K562 (cell line): ENCODE results near the gene ZNF154. TPM values are rescaled to one million over a fixed set of nuclear protein-coding genes. Genes with fewer than 3 reads are reported as not detected.

Experiments
- ATAC-seq: fragments of 200-7000 bp; cut with Tn5 transposase; 3 replicates; pipeline ENCODE4 v1.9.1; 2020; ENCODE audit warnings: moderate library complexity
- BruUV-seq: library from RNA; stranded (reverse); fragments of 400-500 nt; replicated peaks from 2 replicates; lab custom pipeline; 2021; lab: Mats Ljungman, UMichigan
- CTCF ChIA-PET: fragments of 300-600 bp; formaldehyde crosslinking; extraction: SDS; loops from one replicate; lab custom pipeline; 2021; ENCODE audit warnings: low intra/inter-chr PET ratio; lab: Yijun Ruan, JAX
- POLR2A ChIA-PET: fragments of 300-600, 350-650 bp; sonication (Branson Sonifier 250); formaldehyde crosslinking; extraction: SDS; loops from one replicate; lab custom pipeline; 2021; ENCODE audit warnings: antibody characterized with exemption, inconsistent platforms; lab: Yijun Ruan, JAX
- DNase-seq, 4 experiments: peaks; one replicate each; pipeline versions ENCODE4 v3.0.0 to v3.0.0-alpha.2; 2011 to 2018; ENCODE audit warnings: low spot score in 3 of 4, mixed read lengths in 3 of 4; ENCODE audit errors: extremely low read depth in 1 of 4
- FAIRE-seq: peaks from 2 replicates; lab custom pipeline; 2011; peaks lifted over from hg19 to GRCh38; lab: Jason Lieb, UNC
- H2AFZ ChIP-seq: 2 replicates; pipeline ENCODE4 v1.6.0; 2011; ENCODE audit warnings: low read depth, low read length, control low read depth, inconsistent platforms
- H3K27ac ChIP-seq: fragments of 200-600 bp; 3 replicates; pipeline ENCODE4 v1.8.0; 2011; ENCODE audit warnings: low read depth, mild to moderate bottlenecking, control low read depth, inconsistent platforms, low read length, moderate library complexity, mixed read lengths; ENCODE audit errors: extremely low read depth
- H3K27me3 ChIP-seq, 2 experiments: fragments of 300-600 bp in 1 of 2; 2 replicates in 1 of 2; 3 replicates in 1 of 2; pipeline versions ENCODE4 v1.6.0 to v1.8.0; 2011; ENCODE audit warnings: inconsistent platforms in 2 of 2, low read length in 2 of 2, mild to moderate bottlenecking in 1 of 2, mixed read lengths in 1 of 2, moderate library complexity in 1 of 2; ENCODE audit not compliant: control insufficient read depth in 2 of 2, insufficient read depth in 2 of 2
- H3K36me3 ChIP-seq: fragments of 300-600 bp; 3 replicates; pipeline ENCODE4 v1.8.0; 2011; ENCODE audit warnings: mild to moderate bottlenecking, low read length, inconsistent platforms; ENCODE audit not compliant: control insufficient read depth, insufficient read depth
- H3K4me1 ChIP-seq, 2 experiments: fragments of 200-600 bp in 1 of 2; replicated peaks in 1 of 2; 2 replicates in 1 of 2; 3 replicates in 1 of 2; pipeline versions ENCODE4 v1.5.1 to v1.8.0; 2011; ENCODE audit warnings: inconsistent platforms in 2 of 2, low read length in 2 of 2, mild to moderate bottlenecking in 1 of 2, mixed read lengths in 1 of 2, moderate library complexity in 1 of 2; ENCODE audit not compliant: control insufficient read depth in 2 of 2, insufficient read depth in 2 of 2
- H3K4me2 ChIP-seq: 2 replicates; pipeline ENCODE4 v1.6.1; 2011; ENCODE audit warnings: low read length, control low read depth, inconsistent platforms, mixed read lengths; ENCODE audit not compliant: insufficient read depth
- H3K4me3 ChIP-seq: fragments of 200-600 bp; sonication (generic), shearing (Covaris generic); 2 replicates; pipeline ENCODE4 v1.5.1; 2016; ENCODE audit warnings: control low read depth, inconsistent platforms
- H3K79me2 ChIP-seq: fragments of 200-600 bp; 3 replicates; pipeline ENCODE4 v1.8.0; 2011; ENCODE audit warnings: low read length, inconsistent platforms; ENCODE audit not compliant: control insufficient read depth, insufficient read depth
- H3K9ac ChIP-seq, 2 experiments: 2 replicates each; pipeline versions ENCODE4 v1.6.0 to v1.6.1; 2011; ENCODE audit warnings: low read depth in 2 of 2, low read length in 2 of 2, control low read depth in 1 of 2, inconsistent platforms in 1 of 2, mild to moderate bottlenecking in 1 of 2, mixed read lengths in 1 of 2; ENCODE audit not compliant: insufficient read depth in 1 of 2
- H3K9me1 ChIP-seq: one replicate; pipeline ENCODE4 v1.6.0; 2011; ENCODE audit warnings: inconsistent platforms, mild to moderate bottlenecking, low read length, moderate library complexity; ENCODE audit not compliant: control insufficient read depth, insufficient read depth
- H3K9me3 ChIP-seq: replicated peaks from 2 replicates; pipeline ENCODE4 v1.5.1; 2011; ENCODE audit warnings: low read depth, low read length, inconsistent platforms; ENCODE audit not compliant: control insufficient read depth, insufficient read depth
- H4K20me1 ChIP-seq: replicated peaks from 2 replicates; pipeline ENCODE4 v1.6.1; 2011; ENCODE audit warnings: low read length, inconsistent platforms, mixed read lengths; ENCODE audit not compliant: control insufficient read depth, insufficient read depth
- ATF1 ChIP-seq, 2 experiments: fragments of 450-650 bp in 1 of 2; IDR thresholded peaks; 2 replicates each; pipeline ENCODE4 v1.6.1; 2016; ENCODE audit warnings: missing compliant biosample characterization in 1 of 2, missing genetic modification characterization in 1 of 2
- CHD2 ChIP-seq: IDR thresholded peaks from 2 replicates; pipeline ENCODE4 v1.6.1; 2011; ENCODE audit warnings: low read depth, low read length
- FIP1L1 ChIP-seq: fragments of 200-400 bp; formaldehyde crosslinking; IDR thresholded peaks from 2 replicates; pipeline ENCODE4 v1.6.1; 2018; ENCODE audit warnings: mild to moderate bottlenecking, low read depth, low read length; ENCODE audit not compliant: poor library complexity, severe bottlenecking
- FOXP4 ChIP-seq: sonication (generic); formaldehyde crosslinking; IDR thresholded peaks from 2 replicates; pipeline ENCODE4 v1.8.0; 2022; ENCODE audit warnings: mild to moderate bottlenecking, missing genetic modification reagents, borderline replicate concordance
- HCFC1 ChIP-seq: IDR thresholded peaks from 2 replicates; pipeline ENCODE4 v1.6.1; 2012; ENCODE audit warnings: low read depth, low read length, improper control_type of control experiment
- HDAC8 ChIP-seq: fragments of 450-650 bp; IDR thresholded peaks from 2 replicates; pipeline ENCODE4 v1.6.1; 2016; ENCODE audit warnings: mild to moderate bottlenecking, missing genetic modification characterization, moderate library complexity, missing compliant biosample characterization
- HOXB6 ChIP-seq: fragments of 250-450 bp; sonication (Bioruptor Pico); IDR thresholded peaks from 2 replicates; pipeline ENCODE4 v1.5.1; 2022; ENCODE audit warnings: mild to moderate bottlenecking, borderline replicate concordance
- NR0B1 ChIP-seq: fragments of 450-650 bp; IDR thresholded peaks from one replicate; pipeline ENCODE4 v1.6.1; 2018; ENCODE audit warnings: mild to moderate bottlenecking, moderate library complexity; ENCODE audit not compliant: partially characterized antibody
- PBX2 ChIP-seq, 2 experiments: IDR thresholded peaks in 1 of 2; conservative IDR thresholded peaks in 1 of 2; 2 replicates each; pipeline ENCODE4 v1.6.1; 2016; ENCODE audit warnings: low read depth in 2 of 2, mild to moderate bottlenecking in 1 of 2, missing compliant biosample characterization in 1 of 2, missing genetic modification characterization in 1 of 2, moderate library complexity in 1 of 2
- PYGO2 ChIP-seq: fragments of 450-650 bp; IDR thresholded peaks from 2 replicates; pipeline ENCODE4 v1.6.1; 2016; ENCODE audit warnings: mild to moderate bottlenecking, missing genetic modification characterization, moderate library complexity, missing compliant biosample characterization
- YBX1 ChIP-seq: fragments of 450-650 bp; IDR thresholded peaks from 2 replicates; pipeline ENCODE4 v1.7.1; 2016; ENCODE audit warnings: mild to moderate bottlenecking
- ZNF175 ChIP-seq: fragments of 200-800 bp; sonication (Bioruptor generic); IDR thresholded peaks from 2 replicates; pipeline ENCODE4 v1.6.1; 2016; ENCODE audit warnings: low read depth, mild to moderate bottlenecking, missing genetic modification characterization, missing compliant biosample characterization
- ZNF41 ChIP-seq: fragments of 250-450 bp; sonication (Bioruptor Pico); conservative IDR thresholded peaks from 2 replicates; pipeline ENCODE4 v1.4.0; 2020; ENCODE audit warnings: mild to moderate bottlenecking
- ZNF507 ChIP-seq: conservative IDR thresholded peaks from 2 replicates; pipeline ENCODE4 v1.6.1; 2017; ENCODE audit warnings: missing genetic modification characterization, missing compliant biosample characterization
- ZNF76 ChIP-seq: fragments of 250-450 bp; sonication (Bioruptor Pico); IDR thresholded peaks from 2 replicates; pipeline ENCODE4 v1.4.0; 2020; ENCODE audit warnings: mild to moderate bottlenecking, moderate library complexity, borderline replicate concordance
- ZNF785 ChIP-seq: fragments of 250-450 bp; sonication (Bioruptor Pico); IDR thresholded peaks from 2 replicates; pipeline ENCODE4 v1.4.0; 2020; ENCODE audit warnings: mild to moderate bottlenecking
- WGBS: fragments of 100-300 bp; shearing (Covaris generic); methylation state at CpG from one replicate; pipeline ENCODE4 v1.1.6; 2016; ENCODE audit warnings: low coverage, mixed read lengths; ENCODE audit not compliant: insufficient coverage; ENCODE audit errors: missing lambda C conversion rate; 5-methylcytosine and 5-hydroxymethylcytosine counted together
- in situ Hi-C: fragments of 300-500 bp; cut with MboI; formaldehyde crosslinking; loops from 4 replicates; pipeline ENCODE4 v1.15.0; 2018; ENCODE audit warnings: inconsistent platforms, mixed read lengths
- intact Hi-C: fragments of 100-400 bp; cut with micrococcal nuclease; formaldehyde crosslinking; loops from 2 replicates; pipeline ENCODE4 v1.14.2; 2022
- polyA plus RNA-seq, 8 experiments: library from polyadenylated mRNA; depleted of rRNA in 4 of 8; stranded (reverse) in 5 of 8; unstranded in 3 of 8; fragments of >200 nt; fragmentation: Nextera tagmentation in 2 of 8; fragmentation: Illumina TruSeq in 1 of 8; extraction: Ambion mirVana in 2 of 8; extraction: Trizol in 1 of 8; gene quantifications; 2 replicates each; pipeline versions ENCODE4 v1.2.1 to v1.2.3, GENCODE V29; 2011 to 2014; ENCODE audit warnings: inconsistent platforms in 1 of 8, missing spikeins in 1 of 8
- total RNA-seq, 7 experiments: library from RNA; depleted of rRNA in 6 of 7; stranded (reverse); fragments of >200 nt in 6 of 7; fragmentation: Illumina TruSeq in 2 of 7; extraction: Trizol in 2 of 7; gene quantifications; 2 replicates each; pipeline versions ENCODE4 v1.2.1 to v1.2.3, GENCODE V29; 2011 to 2021; ENCODE audit warnings: low replicate concordance in 1 of 7

The ZNF154 gene
- total and polyA plus RNA-seq, 9 of the 15 experiments (the other 6 are each of a cell fraction or from before 2014, with no cell fraction given): 0.06 to 0.11 (median 0.07) TPM; not detected in 6

- Histone ChIP-seq H3K36me3 (no peaks in the 10 kb centered on the region), H3K9me1 (no peaks in the 10 kb centered on the region), H4K20me1 (no peaks in the 10 kb centered on the region), H2AFZ (no peak overlapping the region), H3K4me2 (no peak overlapping the region), H3K4me3 (no peak overlapping the region)
- CTCF ChIA-PET: no interaction called here
- POLR2A ChIA-PET: no interaction called here
- in situ Hi-C loops: no loop called here
- TF ChIP-seq ZNF175 (CRISPR knock-in tag) (no peak), HCFC1 (no peak), PYGO2 (no peak), ATF1 (CRISPR knock-in tag; IDR thresholded peaks at IDR 0.05) (no peak), ATF1 (tag; IDR thresholded peaks at IDR 0.05) (no peak), YBX1 (no peak), HOXB6 (CRISPR knock-in tag) (no peak), ZNF507 (tag) (no peak), ZNF76 (CRISPR knock-in tag) (no peak), NR0B1 (no peak), HDAC8 (no peak), PBX2 (CRISPR knock-in tag; IDR thresholded peaks at IDR 0.05; ENCODE audit: low read depth) (no peak), PBX2 (tag; conservative IDR thresholded peaks at IDR 0.05; ENCODE audit: low read depth) (no peak), FOXP4 (CRISPR knock-in tag) (no peak), ZNF41 (CRISPR knock-in tag) (no peak), ZNF785 (no peak), FIP1L1 (no peak), CHD2 (no peak)
- TF ChIP-seq, all 486 proteins: peak for 0
- H3K27me3 ChIP-seq: no peaks in the 10 kb centered on the region
- no peaks in the 10 kb centered on the region for H3K79me2 ChIP-seq
- H3K9ac ChIP-seq: no peak overlapping the region
- DNase-seq (no peak), ATAC-seq (no peak), FAIRE-seq (no peak)
- H3K27ac ChIP-seq: no peak overlapping the region
- intact Hi-C loops: no loop called here
- 0% methylated on average over 2 of the region's 2 CpGs for WGBS
- BruUV-seq: no TSS peak
- peaks cover 7 to 27% of the 10 kb centered on the region in 2 experiments; a peak in 3 of 5 replicates for H3K4me1 ChIP-seq
- peaks cover 2% of the 10 kb centered on the region; the same call in 1 of the 2 replicates for H3K9me3 ChIP-seq
Measured at GRCh38 chr19:57653689-57654088, 55.3 kb downstream of the ZNF154 start.
